Esophagus squamous epithelium (tissue), 5 donors: ENCODE measurements around the gene KCNAB3. TPM values are rescaled to one million over a fixed set of nuclear protein-coding genes. Genes with fewer than 3 reads are reported as not detected.

Experiments used
- DNase-seq: peaks from one replicate; lab custom pipeline; 2025; lab: John Stamatoyannopoulos, UW
- H3K27ac ChIP-seq, 4 donors: fragments of 200-600 bp; sonication (generic); one replicate each; pipeline ENCODE4 v1.5.1; 2016 to 2019; ENCODE audit warnings: mild to moderate bottlenecking in 1 of 4
- H3K27me3 ChIP-seq, 4 donors: fragments of 200-600 bp; sonication (generic); 1 replicate in 3 of 4; 2 replicates in 1 of 4; pipeline versions ENCODE4 v1.5.1 to v1.6.0; 2017 to 2021; ENCODE audit warnings: antibody characterized with exemption in 1 of 4
- H3K36me3 ChIP-seq, 3 donors: fragments of 200-600 bp; sonication (generic); one replicate each; pipeline ENCODE4 v1.5.1; 2016 to 2019
- H3K4me1 ChIP-seq, 3 donors: fragments of 200-600 bp; sonication (generic); one replicate each; pipeline ENCODE4 v1.5.1; 2017 to 2019
- H3K4me3 ChIP-seq, 4 donors: fragments of 200-600 bp; sonication (generic); 1 replicate in 3 of 4; 2 replicates in 1 of 4; pipeline ENCODE4 v1.5.1; 2016 to 2019; ENCODE audit warnings: mild to moderate bottlenecking in 2 of 4, moderate library complexity in 1 of 4
- H3K9me3 ChIP-seq, 3 donors: fragments of 200-600 bp; sonication (generic); one replicate each; pipeline ENCODE4 v1.5.1; 2016 to 2019
- CTCF ChIP-seq, 6 experiments: fragments of 450-650 bp in 4 of 6; fragments of 200-600 bp in 2 of 6; sonication (generic) in 2 of 6; IDR thresholded peaks; one replicate each; pipeline ENCODE4 v1.5.1; 2016 to 2019; ENCODE audit warnings: antibody characterized with exemption in 6 of 6, mild to moderate bottlenecking in 4 of 6, moderate library complexity in 4 of 6
- POLR2A ChIP-seq, 4 donors: fragments of 450-650 bp; IDR thresholded peaks; one replicate each; pipeline ENCODE4 v1.6.1; 2017; ENCODE audit warnings: antibody characterized with exemption in 4 of 4, mild to moderate bottlenecking in 4 of 4, moderate library complexity in 3 of 4
- WGBS, 2 donors: methylation state at CpG; one replicate each; pipeline ENCODE4 v1.1.5; 2018; 5-methylcytosine and 5-hydroxymethylcytosine counted together
- intact Hi-C: fragments of 100-400 bp; cut with DNase I; formaldehyde crosslinking; loops from one replicate; pipeline ENCODE4 v1.15.0; 2022
- total RNA-seq, 4 donors: library from RNA; depleted of rRNA; stranded (reverse); fragments of >200 nt; gene quantifications; one replicate each; pipeline ENCODE4 v1.1.0, GENCODE V29; 2016
- donor health status: DM: yes; HTN: yes; CAD: no.

Gene KCNAB3
- total RNA-seq, 4 donors from 2014 or later = 0.95 to 1.1 TPM; not detected in 2

GRCh38 chr17:7971651-7972050 lies 42.0 kb upstream of the KCNAB3 start:
- 49 to 63% methylated on average over 4 of the region's 4 CpGs for WGBS, 2 donors
- H3K9me3 ChIP-seq = peaks cover 0 to 18% (median 17%) of the 10 kb centered on the region in 3 donors
- DNase-seq = no peak
- H3K27ac ChIP-seq = no peak overlapping the region
- intact Hi-C loops = no loop called here
- H3K4me3 ChIP-seq = no peak overlapping the region
- H3K27me3 ChIP-seq = peaks cover 0 to 11% (median 0%) of the 10 kb centered on the region in 4 donors
- no peaks in the 10 kb centered on the region for H3K36me3 ChIP-seq
- TF ChIP-seq CTCF (IDR thresholded peaks at IDR 0.05) = no peak
- TF ChIP-seq POLR2A (IDR thresholded peaks at IDR 0.05) = no peak
- peaks cover 0 to 19% (median 0%) of the 10 kb centered on the region in 3 donors for H3K4me1 ChIP-seq

GRCh38 chr17:7969433-7969832 lies 39.8 kb upstream of the KCNAB3 start:
- Histone ChIP-seq H3K4me1 (peaks cover 0 to 19% (median 0%) of the 10 kb centered on the region in 3 donors), H3K27ac (no peak overlapping the region), H3K4me3 (no peak overlapping the region), H3K36me3 (no peaks in the 10 kb centered on the region), H3K27me3 (peaks cover 0 to 11% (median 0%) of the 10 kb centered on the region in 4 donors), H3K9me3 (peaks cover 0 to 6% (median 4%) of the 10 kb centered on the region in 3 donors)
- no peak for TF ChIP-seq CTCF (IDR thresholded peaks at IDR 0.05)
- no peak for DNase-seq
- intact Hi-C loops = no loop called here
- WGBS, 2 donors = 56 to 58% methylated on average over 5 to 6 of the region's 6 CpGs

GRCh38 chr17:7967751-7968150 lies 38.1 kb upstream of the KCNAB3 start:
- peaks cover 0 to 11% (median 0%) of the 10 kb centered on the region in 4 donors for H3K27me3 ChIP-seq
- TF ChIP-seq POLR2A (IDR thresholded peaks at IDR 0.05) (no peak), CTCF (IDR thresholded peaks at IDR 0.05) (no peak)
- intact Hi-C loops = no loop called here
- H3K27ac ChIP-seq = no peak overlapping the region
- peaks cover 0 to 19% (median 0%) of the 10 kb centered on the region in 3 donors for H3K4me1 ChIP-seq
- DNase-seq = no peak
- no peaks in the 10 kb centered on the region for H3K9me3 ChIP-seq
- H3K4me3 ChIP-seq = no peak overlapping the region
- H3K36me3 ChIP-seq = no peaks in the 10 kb centered on the region
- 60 to 66% methylated on average over 2 of the region's 2 CpGs for WGBS, 2 donors

GRCh38 chr17:7961421-7961820 lies 31.8 kb upstream of the KCNAB3 start:
- no peak for TF ChIP-seq CTCF (IDR thresholded peaks at IDR 0.05)
- TF ChIP-seq POLR2A (IDR thresholded peaks at IDR 0.05) = no peak
- no peaks in the 10 kb centered on the region for H3K36me3 ChIP-seq
- 37 to 44% methylated on average over 2 of the region's 2 CpGs for WGBS, 2 donors

GRCh38 chr17:7959503-7960253 lies 30.0 kb upstream of the KCNAB3 start:
- intact Hi-C loops = no loop called here
- TF ChIP-seq POLR2A (IDR thresholded peaks at IDR 0.05) (no peak), CTCF (IDR thresholded peaks at IDR 0.05) (no peak)
- no peaks in the 10 kb centered on the region for H3K4me1 ChIP-seq
- H3K27ac ChIP-seq = no peak overlapping the region
- H3K9me3 ChIP-seq = no peaks in the 10 kb centered on the region
- H3K36me3 ChIP-seq = no peaks in the 10 kb centered on the region
- H3K27me3 ChIP-seq = peaks cover 0 to 32% (median 0%) of the 10 kb centered on the region in 4 donors
- WGBS, 2 donors = 70 to 89% methylated on average over 5 to 9 of the region's 9 CpGs
- H3K4me3 ChIP-seq = no peak overlapping the region
- no peak for DNase-seq

More at GRCh38 chr17:7961421-7961820, 31.8 kb upstream of the KCNAB3 start:
- DNase-seq = no peak
- Histone ChIP-seq H3K27ac (no peak overlapping the region), H3K4me3 (no peak overlapping the region), H3K9me3 (no peaks in the 10 kb centered on the region), H3K27me3 (peaks cover 0 to 32% (median 0%) of the 10 kb centered on the region in 4 donors), H3K4me1 (no peaks in the 10 kb centered on the region)
- intact Hi-C loops = no loop called here
